H1 (cell line): ENCODE results near the gene LIPC. TPM values are rescaled to one million over a fixed set of nuclear protein-coding genes. Genes with fewer than 3 reads are reported as not detected.

Source experiments
- NANOG ChIP-seq: IDR thresholded peaks from 2 replicates; pipeline ENCODE4 v1.6.1; 2011; ENCODE audit warnings: low read length, low read depth, mild to moderate bottlenecking, inconsistent platforms; ENCODE audit not compliant: insufficient read depth, poor library complexity, severe bottlenecking
- POLR2A ChIP-seq, 2 experiments: IDR thresholded peaks; 1 replicate in 1 of 2; 2 replicates in 1 of 2; pipeline ENCODE4 v1.6.1; 2011; ENCODE audit warnings: low read depth in 2 of 2, low read length in 2 of 2, mild to moderate bottlenecking in 2 of 2; ENCODE audit errors: control extremely low read depth in 1 of 2
- SRF ChIP-seq: IDR thresholded peaks from 2 replicates; pipeline ENCODE4 v1.6.1; 2011; ENCODE audit warnings: mild to moderate bottlenecking, low read depth, low read length, moderate library complexity
- TBP ChIP-seq: IDR thresholded peaks from 2 replicates; pipeline ENCODE4 v1.6.1; 2011; ENCODE audit warnings: low read depth, low read length, improper control_type of control experiment
- TCF12 ChIP-seq: IDR thresholded peaks from 2 replicates; pipeline ENCODE4 v1.6.1; 2011; ENCODE audit warnings: low read depth, mild to moderate bottlenecking, low read length
- polyA plus RNA-seq, 7 experiments: library from polyadenylated mRNA; depleted of rRNA in 3 of 7; stranded (reverse) in 5 of 7; unstranded in 2 of 7; fragments of >200 nt in 5 of 7; fragments of 200-250 nt in 2 of 7; gene quantifications; 1 replicate in 5 of 7; 2 replicates in 1 of 7; 4 replicates in 1 of 7; pipeline versions ENCODE4 v1.2.1 to v1.2.3, GENCODE V29; 2011 to 2013; ENCODE audit warnings: missing spikeins in 2 of 7, mixed read lengths in 2 of 7
- total RNA-seq: library from RNA; stranded (reverse); fragmentation: NEBNext Ultra II Directional; extraction: Animal tissue kit (Norgen Biotek cat#: 25700); gene quantifications from 2 replicates; pipeline ENCODE4 v1.2.1, GENCODE V29; 2021
- TF ChIP-seq, protein P1 (sequence below): IDR thresholded peaks from 2 replicates; pipeline ENCODE4 v1.6.1; 2012; ENCODE audit warnings: inconsistent platforms

LIPC gene
- total and polyA plus RNA-seq, 2 of the 8 experiments (the other 6 are each of a cell fraction or from before 2014, with no cell fraction given), result not detected

DNA sequence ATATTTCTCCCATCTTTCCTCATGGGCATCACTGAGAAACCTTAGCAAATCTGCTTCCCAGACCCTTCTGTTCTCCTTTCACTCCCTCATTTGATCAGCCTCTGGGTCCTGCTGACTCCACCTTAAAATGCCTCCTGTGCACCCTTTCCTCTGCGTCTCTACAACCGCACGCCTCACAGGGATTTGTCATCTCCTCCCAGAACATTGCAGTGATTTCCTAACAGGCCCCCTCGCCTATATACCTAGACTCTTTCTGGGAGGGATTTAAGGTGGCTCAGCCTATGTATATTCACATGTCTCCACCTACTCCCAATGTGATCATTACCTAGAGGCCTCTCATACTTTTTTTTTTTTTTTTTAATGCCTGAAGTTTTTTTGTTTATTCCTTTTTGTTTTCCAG, 69.2 kb downstream of the LIPC start (continued):
- TF ChIP-seq, protein P1, sequence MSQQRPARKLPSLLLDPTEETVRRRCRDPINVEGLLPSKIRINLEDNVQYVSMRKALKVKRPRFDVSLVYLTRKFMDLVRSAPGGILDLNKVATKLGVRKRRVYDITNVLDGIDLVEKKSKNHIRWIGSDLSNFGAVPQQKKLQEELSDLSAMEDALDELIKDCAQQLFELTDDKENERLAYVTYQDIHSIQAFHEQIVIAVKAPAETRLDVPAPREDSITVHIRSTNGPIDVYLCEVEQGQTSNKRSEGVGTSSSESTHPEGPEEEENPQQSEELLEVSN, result no peak
- TF ChIP-seq SRF (no peak), NANOG (no peak), TBP (no peak), POLR2A (IDR thresholded peaks at IDR 0.05; ENCODE audit: control extremely low read depth in 1 of 2, low read depth in 2 of 2, low read length in 2 of 2) (no peak), TCF12 (no peak)
